GM23338 (cell line): ENCODE data around the gene CPNE4. TPM values are rescaled to one million over a fixed set of nuclear protein-coding genes. Genes with fewer than 3 reads are reported as not detected.

Source experiments
- ATAC-seq: fragments of 200-7000 bp; cut with Tn5 transposase; 3 replicates; pipeline ENCODE4 v1.9.1; 2020
- DNase-seq: peaks from one replicate; pipeline ENCODE4 v3.0.0-alpha.2; 2015; ENCODE audit warnings: low spot score
- H2AFZ ChIP-seq: fragments of 200-600 bp; sonication (generic); 2 replicates; pipeline ENCODE4 v1.8.0; 2016; ENCODE audit warnings: antibody characterized with exemption, mild to moderate bottlenecking, moderate library complexity
- H3F3A ChIP-seq: fragments of 200-600 bp; sonication (generic); replicated peaks from 2 replicates; pipeline ENCODE4 v1.8.0; 2017; ENCODE audit warnings: antibody characterized with exemption, mixed run types, low read depth
- H3K27ac ChIP-seq: fragments of 200-600 bp; sonication (generic); 2 replicates; pipeline ENCODE4 v1.6.1; 2016; ENCODE audit warnings: low read depth
- H3K27me3 ChIP-seq: fragments of 200-600 bp; sonication (generic); 2 replicates; pipeline ENCODE4 v1.8.0; 2016; ENCODE audit warnings: mild to moderate bottlenecking, mixed run types, moderate library complexity; ENCODE audit not compliant: insufficient read depth
- H3K36me3 ChIP-seq: fragments of 200-600 bp; sonication (generic); 2 replicates; pipeline ENCODE4 v1.8.0; 2016; ENCODE audit warnings: mild to moderate bottlenecking; ENCODE audit not compliant: insufficient read depth
- H3K4me1 ChIP-seq: fragments of 200-600 bp; sonication (generic); 2 replicates; pipeline ENCODE4 v1.8.0; 2016; ENCODE audit warnings: mild to moderate bottlenecking, moderate library complexity; ENCODE audit not compliant: insufficient read depth
- H3K4me2 ChIP-seq: fragments of 200-600 bp; sonication (generic); 2 replicates; pipeline ENCODE4 v1.7.1; 2017; ENCODE audit warnings: mixed run types
- H3K4me3 ChIP-seq: fragments of 200-600 bp; sonication (generic); 2 replicates; pipeline ENCODE4 v1.6.1; 2016; ENCODE audit warnings: mixed run types
- H3K79me2 ChIP-seq: fragments of 200-600 bp; sonication (generic); replicated peaks from 2 replicates; pipeline ENCODE4 v1.8.0; 2017; ENCODE audit warnings: mild to moderate bottlenecking; ENCODE audit not compliant: insufficient read depth
- H3K9me2 ChIP-seq: fragments of 200-600 bp; sonication (generic); 2 replicates; pipeline ENCODE4 v1.8.0; 2017; ENCODE audit not compliant: insufficient read depth
- H4K20me1 ChIP-seq: fragments of 200-600 bp; sonication (generic); replicated peaks from 2 replicates; pipeline ENCODE4 v1.8.0; 2017; ENCODE audit warnings: mild to moderate bottlenecking; ENCODE audit not compliant: insufficient read depth
- H3K27ac Mint-ChIP-seq: 2 replicates; pipeline ENCODE4 v1.8.0; 2020; ENCODE audit warnings: inconsistent platforms, mild to moderate bottlenecking, moderate library complexity, mixed read lengths
- H3K27me3 Mint-ChIP-seq: 3 replicates; pipeline ENCODE4 v1.8.0; 2022; ENCODE audit warnings: low read depth, mild to moderate bottlenecking, moderate library complexity, mixed read lengths, inconsistent platforms; ENCODE audit not compliant: insufficient read depth, poor library complexity
- H3K36me3 Mint-ChIP-seq: 3 replicates; pipeline ENCODE4 v1.8.0; 2021; ENCODE audit warnings: low read depth, mild to moderate bottlenecking, inconsistent platforms, moderate library complexity, mixed read lengths
- H3K4me1 Mint-ChIP-seq: 3 replicates; pipeline ENCODE4 v1.8.0; 2020; ENCODE audit warnings: mild to moderate bottlenecking, inconsistent platforms, mixed read lengths
- H3K4me3 Mint-ChIP-seq: 3 replicates; pipeline ENCODE4 v1.8.0; 2021; ENCODE audit warnings: moderate library complexity, mild to moderate bottlenecking, inconsistent platforms, mixed read lengths
- H3K9me3 Mint-ChIP-seq: 3 replicates; pipeline ENCODE4 v1.8.0; 2020; ENCODE audit warnings: moderate library complexity, mild to moderate bottlenecking, inconsistent platforms, mixed read lengths
- CREB1 ChIP-seq: fragments of 250-450 bp; sonication (Bioruptor Pico); IDR thresholded peaks from 2 replicates; pipeline ENCODE4 v1.5.0; 2020; ENCODE audit warnings: low read depth, mild to moderate bottlenecking, moderate library complexity
- ETS1 ChIP-seq: IDR thresholded peaks from 2 replicates; pipeline ENCODE4 v1.6.1; 2016; ENCODE audit warnings: antibody characterized with exemption
- EZH2 ChIP-seq: fragments of 200-600 bp; sonication (generic); IDR thresholded peaks from one replicate; pipeline ENCODE4 v1.8.0; 2017; ENCODE audit warnings: antibody characterized with exemption, mild to moderate bottlenecking, low read depth; ENCODE audit not compliant: unreplicated experiment
- EZH2phosphoT487 ChIP-seq: fragments of 200-600 bp; sonication (generic); IDR thresholded peaks from one replicate; pipeline ENCODE4 v1.8.1; 2018; ENCODE audit warnings: antibody characterized with exemption; ENCODE audit not compliant: unreplicated experiment
- POLR2AphosphoS5 ChIP-seq: IDR thresholded peaks from 2 replicates; pipeline ENCODE4 v1.6.1; 2016; ENCODE audit warnings: antibody characterized with exemption, low read depth
- STAT1 ChIP-seq: IDR thresholded peaks from one replicate; pipeline ENCODE4 v1.6.1; 2016; ENCODE audit warnings: antibody characterized with exemption; ENCODE audit not compliant: unreplicated experiment
- ZNF114 ChIP-seq: fragments of 250-450 bp; sonication (Bioruptor Pico); IDR thresholded peaks from 2 replicates; pipeline ENCODE4 v1.5.0; 2020; ENCODE audit warnings: mild to moderate bottlenecking, moderate library complexity
- polyA plus RNA-seq: library from polyadenylated mRNA; unstranded; fragments of >200 nt; fragmentation: Nextera tagmentation; extraction: Ambion mirVana; gene quantifications from 2 replicates; pipeline ENCODE4 v1.2.1, GENCODE V29; 2016
- total RNA-seq: library from RNA; depleted of rRNA; stranded (reverse); fragments of >200 nt; shearing (Covaris generic); gene quantifications from 2 replicates; pipeline ENCODE4 v1.2.3, GENCODE V29; 2014
- TF ChIP-seq, protein P1 (sequence below): fragments of 250-450 bp; sonication (Bioruptor Pico); IDR thresholded peaks from 2 replicates; pipeline ENCODE4 v1.5.0; 2020; ENCODE audit warnings: mild to moderate bottlenecking, moderate library complexity
- TF ChIP-seq, protein P2 (sequence below), 2 experiments: fragments of 200-600 bp in 1 of 2; sonication (generic) in 1 of 2; conservative IDR thresholded peaks; 2 replicates each; pipeline versions ENCODE4 v1.5.1 to v1.6.1; 2016 to 2017; ENCODE audit warnings: antibody characterized with exemption in 2 of 2, low read depth in 2 of 2, mild to moderate bottlenecking in 2 of 2, moderate library complexity in 1 of 2

The CPNE4 gene
- total and polyA plus RNA-seq, 2 experiments from 2014 or later = 2.0 to 6.5 TPM

DNA sequence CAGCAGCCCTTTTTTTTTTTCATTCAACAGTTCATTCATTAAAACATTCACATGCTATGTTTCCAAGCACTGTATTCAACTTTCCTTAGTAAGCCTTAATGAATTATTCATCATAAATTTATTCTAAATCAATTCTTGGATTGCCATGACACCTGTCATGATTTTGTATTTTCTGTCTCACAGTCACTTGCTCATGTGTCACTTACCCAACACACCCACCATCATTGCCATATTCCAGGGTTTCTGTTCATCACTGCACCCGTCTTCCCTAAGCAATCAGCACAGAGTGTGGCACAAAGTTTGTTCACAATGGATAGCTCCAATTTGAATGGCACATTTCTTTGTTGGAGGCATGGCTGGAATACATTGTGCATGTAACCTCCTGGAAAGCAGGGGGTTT lies 27.2 kb downstream of the CPNE4 start:
- no peak for TF ChIP-seq ETS1
- TF ChIP-seq, protein P1, sequence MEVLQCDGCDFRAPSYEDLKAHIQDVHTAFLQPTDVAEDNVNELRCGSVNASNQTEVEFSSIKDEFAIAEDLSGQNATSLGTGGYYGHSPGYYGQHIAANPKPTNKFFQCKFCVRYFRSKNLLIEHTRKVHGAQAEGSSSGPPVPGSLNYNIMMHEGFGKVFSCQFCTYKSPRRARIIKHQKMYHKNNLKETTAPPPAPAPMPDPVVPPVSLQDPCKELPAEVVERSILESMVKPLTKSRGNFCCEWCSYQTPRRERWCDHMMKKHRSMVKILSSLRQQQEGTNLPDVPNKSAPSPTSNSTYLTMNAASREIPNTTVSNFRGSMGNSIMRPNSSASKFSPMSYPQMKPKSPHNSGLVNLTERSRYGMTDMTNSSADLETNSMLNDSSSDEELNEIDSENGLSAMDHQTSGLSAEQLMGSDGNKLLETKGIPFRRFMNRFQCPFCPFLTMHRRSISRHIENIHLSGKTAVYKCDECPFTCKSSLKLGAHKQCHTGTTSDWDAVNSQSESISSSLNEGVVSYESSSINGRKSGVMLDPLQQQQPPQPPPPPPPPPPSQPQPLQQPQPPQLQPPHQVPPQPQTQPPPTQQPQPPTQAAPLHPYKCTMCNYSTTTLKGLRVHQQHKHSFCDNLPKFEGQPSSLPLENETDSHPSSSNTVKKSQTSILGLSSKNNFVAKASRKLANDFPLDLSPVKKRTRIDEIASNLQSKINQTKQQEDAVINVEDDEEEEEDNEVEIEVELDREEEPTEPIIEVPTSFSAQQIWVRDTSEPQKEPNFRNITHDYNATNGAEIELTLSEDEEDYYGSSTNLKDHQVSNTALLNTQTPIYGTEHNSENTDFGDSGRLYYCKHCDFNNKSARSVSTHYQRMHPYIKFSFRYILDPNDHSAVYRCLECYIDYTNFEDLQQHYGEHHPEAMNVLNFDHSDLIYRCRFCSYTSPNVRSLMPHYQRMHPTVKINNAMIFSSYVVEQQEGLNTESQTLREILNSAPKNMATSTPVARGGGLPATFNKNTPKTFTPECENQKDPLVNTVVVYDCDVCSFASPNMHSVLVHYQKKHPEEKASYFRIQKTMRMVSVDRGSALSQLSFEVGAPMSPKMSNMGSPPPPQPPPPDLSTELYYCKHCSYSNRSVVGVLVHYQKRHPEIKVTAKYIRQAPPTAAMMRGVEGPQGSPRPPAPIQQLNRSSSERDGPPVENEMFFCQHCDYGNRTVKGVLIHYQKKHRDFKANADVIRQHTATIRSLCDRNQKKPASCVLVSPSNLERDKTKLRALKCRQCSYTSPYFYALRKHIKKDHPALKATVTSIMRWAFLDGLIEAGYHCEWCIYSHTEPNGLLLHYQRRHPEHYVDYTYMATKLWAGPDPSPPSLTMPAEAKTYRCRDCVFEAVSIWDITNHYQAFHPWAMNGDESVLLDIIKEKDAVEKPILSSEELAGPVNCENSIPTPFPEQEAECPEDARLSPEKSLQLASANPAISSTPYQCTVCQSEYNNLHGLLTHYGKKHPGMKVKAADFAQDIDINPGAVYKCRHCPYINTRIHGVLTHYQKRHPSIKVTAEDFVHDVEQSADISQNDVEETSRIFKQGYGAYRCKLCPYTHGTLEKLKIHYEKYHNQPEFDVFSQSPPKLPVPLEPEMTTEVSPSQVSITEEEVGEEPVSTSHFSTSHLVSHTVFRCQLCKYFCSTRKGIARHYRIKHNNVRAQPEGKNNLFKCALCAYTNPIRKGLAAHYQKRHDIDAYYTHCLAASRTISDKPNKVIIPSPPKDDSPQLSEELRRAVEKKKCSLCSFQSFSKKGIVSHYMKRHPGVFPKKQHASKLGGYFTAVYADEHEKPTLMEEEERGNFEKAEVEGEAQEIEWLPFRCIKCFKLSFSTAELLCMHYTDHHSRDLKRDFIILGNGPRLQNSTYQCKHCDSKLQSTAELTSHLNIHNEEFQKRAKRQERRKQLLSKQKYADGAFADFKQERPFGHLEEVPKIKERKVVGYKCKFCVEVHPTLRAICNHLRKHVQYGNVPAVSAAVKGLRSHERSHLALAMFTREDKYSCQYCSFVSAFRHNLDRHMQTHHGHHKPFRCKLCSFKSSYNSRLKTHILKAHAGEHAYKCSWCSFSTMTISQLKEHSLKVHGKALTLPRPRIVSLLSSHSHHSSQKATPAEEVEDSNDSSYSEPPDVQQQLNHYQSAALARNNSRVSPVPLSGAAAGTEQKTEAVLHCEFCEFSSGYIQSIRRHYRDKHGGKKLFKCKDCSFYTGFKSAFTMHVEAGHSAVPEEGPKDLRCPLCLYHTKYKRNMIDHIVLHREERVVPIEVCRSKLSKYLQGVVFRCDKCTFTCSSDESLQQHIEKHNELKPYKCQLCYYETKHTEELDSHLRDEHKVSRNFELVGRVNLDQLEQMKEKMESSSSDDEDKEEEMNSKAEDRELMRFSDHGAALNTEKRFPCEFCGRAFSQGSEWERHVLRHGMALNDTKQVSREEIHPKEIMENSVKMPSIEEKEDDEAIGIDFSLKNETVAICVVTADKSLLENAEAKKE (CRISPR knock-in tag) = no peak
- TF ChIP-seq ZNF114 (CRISPR knock-in tag) = no peak
- TF ChIP-seq EZH2 = no peak
- H3K4me1 Mint-ChIP-seq = peaks cover 22% of the 10 kb centered on the region
- no peaks in the 10 kb centered on the region for H3K36me3 ChIP-seq
- H3K9me3 Mint-ChIP-seq = no peaks in the 10 kb centered on the region
- H3K27ac ChIP-seq = no peak overlapping the region
- no peak overlapping the region for H3K27ac Mint-ChIP-seq
- H3K9me2 ChIP-seq = no peaks in the 10 kb centered on the region
- H3K4me3 ChIP-seq = no peak overlapping the region
- H3K27me3 ChIP-seq = no peaks in the 10 kb centered on the region
- H3K27me3 Mint-ChIP-seq = peaks cover 2% of the 10 kb centered on the region
- H3F3A ChIP-seq = no peaks in the 10 kb centered on the region
- peaks cover 15% of the 10 kb centered on the region for H3K4me1 ChIP-seq
- ATAC-seq (no peak), DNase-seq (no peak)
- no peak overlapping the region for H2AFZ ChIP-seq
- no peaks in the 10 kb centered on the region for H4K20me1 ChIP-seq
- no peaks in the 10 kb centered on the region for H3K36me3 Mint-ChIP-seq
- H3K4me2 ChIP-seq = no peak overlapping the region
- H3K4me3 Mint-ChIP-seq = no peak overlapping the region
- no peaks in the 10 kb centered on the region for H3K79me2 ChIP-seq

DNA sequence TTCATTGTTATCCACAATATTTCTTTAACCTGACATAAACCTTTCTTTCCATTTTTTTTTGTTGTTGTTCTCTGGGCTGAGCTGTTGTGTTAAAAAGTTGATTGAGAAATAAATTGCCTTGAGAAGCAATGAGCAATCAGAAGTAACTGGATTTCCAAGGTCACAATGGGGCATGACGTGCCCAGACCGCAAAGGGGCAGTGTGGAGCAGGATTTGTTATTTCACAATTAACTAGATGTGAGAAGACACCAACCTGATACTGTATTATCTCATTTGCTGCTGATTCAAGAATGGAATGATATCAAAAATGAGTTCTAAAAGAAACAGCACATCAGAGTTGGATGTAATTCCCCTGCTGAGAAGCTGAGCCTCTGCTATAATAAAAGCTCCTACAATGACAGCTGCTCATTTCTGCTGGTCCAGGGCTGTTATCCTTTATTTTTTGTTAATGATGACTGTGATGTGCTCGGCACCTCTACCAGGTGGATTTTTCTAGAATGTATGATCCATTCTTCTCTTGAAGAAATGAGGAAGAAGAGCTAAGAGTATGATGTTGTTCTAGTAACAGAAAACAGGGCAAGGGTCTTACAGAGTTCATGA lies 28.1 kb downstream of the CPNE4 start:
- H3K4me1 Mint-ChIP-seq = peaks cover 30% of the 10 kb centered on the region
- Histone ChIP-seq H3K36me3 (no peaks in the 10 kb centered on the region), H3K4me2 (no peak overlapping the region), H3K27ac (no peak overlapping the region), H3K27me3 (no peaks in the 10 kb centered on the region), H3K9me2 (no peaks in the 10 kb centered on the region), H4K20me1 (no peaks in the 10 kb centered on the region), H3K79me2 (no peaks in the 10 kb centered on the region), H3K4me1 (peaks cover 23% of the 10 kb centered on the region), H2AFZ (no peak overlapping the region), H3K4me3 (no peak overlapping the region), H3F3A (no peaks in the 10 kb centered on the region)
- DNase-seq = peak; percentile 68
- no peaks in the 10 kb centered on the region for H3K36me3 Mint-ChIP-seq
- peak; percentile 77 for ATAC-seq
- H3K9me3 Mint-ChIP-seq = no peaks in the 10 kb centered on the region
- no peak overlapping the region for H3K27ac Mint-ChIP-seq
- TF ChIP-seq STAT1 (no peak), POLR2AphosphoS5 (no peak), EZH2phosphoT487 (no peak), ZNF114 (CRISPR knock-in tag) (no peak), CREB1 (CRISPR knock-in tag) (peak; percentile 38; the same call in 1 of the 2 replicates)
- TF ChIP-seq, protein P2, sequence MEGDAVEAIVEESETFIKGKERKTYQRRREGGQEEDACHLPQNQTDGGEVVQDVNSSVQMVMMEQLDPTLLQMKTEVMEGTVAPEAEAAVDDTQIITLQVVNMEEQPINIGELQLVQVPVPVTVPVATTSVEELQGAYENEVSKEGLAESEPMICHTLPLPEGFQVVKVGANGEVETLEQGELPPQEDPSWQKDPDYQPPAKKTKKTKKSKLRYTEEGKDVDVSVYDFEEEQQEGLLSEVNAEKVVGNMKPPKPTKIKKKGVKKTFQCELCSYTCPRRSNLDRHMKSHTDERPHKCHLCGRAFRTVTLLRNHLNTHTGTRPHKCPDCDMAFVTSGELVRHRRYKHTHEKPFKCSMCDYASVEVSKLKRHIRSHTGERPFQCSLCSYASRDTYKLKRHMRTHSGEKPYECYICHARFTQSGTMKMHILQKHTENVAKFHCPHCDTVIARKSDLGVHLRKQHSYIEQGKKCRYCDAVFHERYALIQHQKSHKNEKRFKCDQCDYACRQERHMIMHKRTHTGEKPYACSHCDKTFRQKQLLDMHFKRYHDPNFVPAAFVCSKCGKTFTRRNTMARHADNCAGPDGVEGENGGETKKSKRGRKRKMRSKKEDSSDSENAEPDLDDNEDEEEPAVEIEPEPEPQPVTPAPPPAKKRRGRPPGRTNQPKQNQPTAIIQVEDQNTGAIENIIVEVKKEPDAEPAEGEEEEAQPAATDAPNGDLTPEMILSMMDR (conservative IDR thresholded peaks at IDR 0.05; ENCODE audit: low read depth in 2 of 2) = peak; percentile 76 to 84
- no peak overlapping the region for H3K4me3 Mint-ChIP-seq
- peaks cover 2% of the 10 kb centered on the region for H3K27me3 Mint-ChIP-seq
